HG03571 (cell line): ENCODE measurements around the gene GPR137C.

Experiments used
- ATAC-seq: cut with Tn5 transposase; IDR thresholded peaks from one replicate; pipeline ENCODE4 v1.9.1; 2021; ENCODE audit not compliant: unreplicated experiment

The GPR137C gene

GRCh38 chr14:52663850-52664249, 111.2 kb downstream of the GPR137C start:
- ATAC-seq: no peak

- no peak for ATAC-seq
Observed at GRCh38 chr14:52678591-52678990, 126.0 kb downstream of the GPR137C start.

- ATAC-seq: no peak
Observed at GRCh38 chr14:52683985-52684520, 131.4 kb downstream of the GPR137C start.

GRCh38 chr14:52686176-52686575, 133.5 kb downstream of the GPR137C start:
- ATAC-seq: no peak
